Measurements from ENCODE around the gene DNMT1. TPM values are rescaled to one million over a fixed set of nuclear protein-coding genes. Genes with fewer than 3 reads are reported as not detected.

The DNMT1 gene
- total RNA-seq, 1 experiment from 2014 or later = 383 TPM

- TF ChIP-seq EZH2 (IDR thresholded peaks at IDR 0.05; ENCODE audit: borderline replicate concordance, low read depth, low read length, poor library complexity, severe bottlenecking) = no peak
- no peak for TF ChIP-seq CTCF (conservative IDR thresholded peaks at IDR 0.05; ENCODE audit: low read depth, low read length)
- Histone ChIP-seq H3K4me3 (ENCODE audit: low read depth, low read length, poor library complexity, severe bottlenecking) (no peak overlapping the region), H3K36me3 (ENCODE audit: insufficient read depth, low read length, poor library complexity, severe bottlenecking) (peaks cover 29% of the 10 kb centered on the region), H3K27me3 (replicated peaks; ENCODE audit: insufficient read depth, low read depth, low read length, poor library complexity) (no peaks in the 10 kb centered on the region), H3K27ac (ENCODE audit: low read depth, low read length, poor library complexity, severe bottlenecking) (no peak overlapping the region), H3K9me3 (ENCODE audit: low read depth, low read length, poor library complexity, severe bottlenecking) (no peaks in the 10 kb centered on the region), H3K4me1 (ENCODE audit: insufficient read depth, low read length, poor library complexity, severe bottlenecking) (peaks cover 20% of the 10 kb centered on the region)
- intact Hi-C loops (cut with micrococcal nuclease; ENCODE audit: unreplicated experiment) = no loop called here
- CTCF ChIA-PET = no interaction called here
- POLR2A ChIA-PET (ENCODE audit: low non-redundant PET) = no interaction called here
- no peak for DNase-seq (ENCODE audit: low spot score)
- no TSS peak for BruUV-seq (replicated peaks)
Observed at GRCh38 chr19:10104665-10105508, 89.9 kb downstream of the DNMT1 start.

- peaks cover 20% of the 10 kb centered on the region for H3K4me1 ChIP-seq (ENCODE audit: insufficient read depth, low read length, poor library complexity, severe bottlenecking)
- ChIA-PET POLR2A (ENCODE audit: low non-redundant PET) (no interaction called here), CTCF (interaction anchor here (0.7 kb wide), 1 partner anchor 16 kb away, joined by 6 read pairs; no protein-coding TSS in a partner anchor)
- peaks cover 21% of the 10 kb centered on the region for H3K36me3 ChIP-seq (ENCODE audit: insufficient read depth, low read length, poor library complexity, severe bottlenecking)
- no peak for TF ChIP-seq EZH2 (IDR thresholded peaks at IDR 0.05; ENCODE audit: borderline replicate concordance, low read depth, low read length, poor library complexity, severe bottlenecking)
- DNase-seq (ENCODE audit: low spot score) = no peak
- no peaks in the 10 kb centered on the region for H3K9me3 ChIP-seq (ENCODE audit: low read depth, low read length, poor library complexity, severe bottlenecking)
- no TSS peak for BruUV-seq (replicated peaks)
- no peak overlapping the region for H3K4me3 ChIP-seq (ENCODE audit: low read depth, low read length, poor library complexity, severe bottlenecking)
- no peaks in the 10 kb centered on the region for H3K27me3 ChIP-seq (replicated peaks; ENCODE audit: insufficient read depth, low read depth, low read length, poor library complexity)
- intact Hi-C loops (cut with micrococcal nuclease; ENCODE audit: unreplicated experiment) = no loop called here
- no peak overlapping the region for H3K27ac ChIP-seq (ENCODE audit: low read depth, low read length, poor library complexity, severe bottlenecking)
Observed at GRCh38 chr19:10104130-10104513, 90.6 kb downstream of the DNMT1 start.

DNA sequence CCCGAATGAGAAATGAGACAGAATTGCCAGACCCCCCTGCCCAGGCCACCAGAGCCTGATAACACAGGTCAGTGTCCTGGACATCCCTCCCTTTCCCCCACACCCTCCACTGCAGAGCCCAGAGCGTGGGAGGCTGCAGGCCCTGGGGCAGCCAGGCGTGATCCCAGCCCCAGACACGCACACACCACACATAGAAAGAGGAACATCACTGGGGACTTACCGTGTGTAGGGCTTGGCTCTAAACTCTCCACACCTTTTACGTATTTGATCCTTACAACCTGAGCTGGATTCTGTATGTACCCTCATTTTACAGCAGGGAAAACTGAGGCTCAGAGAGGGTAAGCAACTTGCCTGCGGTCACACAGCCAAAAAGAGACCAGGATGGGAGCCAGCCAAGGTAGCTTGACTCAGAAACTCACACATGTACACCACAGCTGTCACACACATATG is 91.9 kb downstream of the DNMT1 start:
- intact Hi-C loops (cut with micrococcal nuclease; ENCODE audit: unreplicated experiment) = no loop called here
- Histone ChIP-seq H3K27me3 (replicated peaks; ENCODE audit: insufficient read depth, low read depth, low read length, poor library complexity) (no peaks in the 10 kb centered on the region), H3K9me3 (ENCODE audit: low read depth, low read length, poor library complexity, severe bottlenecking) (no peaks in the 10 kb centered on the region), H3K4me1 (ENCODE audit: insufficient read depth, low read length, poor library complexity, severe bottlenecking) (peaks cover 14% of the 10 kb centered on the region), H3K27ac (ENCODE audit: low read depth, low read length, poor library complexity, severe bottlenecking) (no peak overlapping the region), H3K4me3 (ENCODE audit: low read depth, low read length, poor library complexity, severe bottlenecking) (no peak overlapping the region), H3K36me3 (ENCODE audit: insufficient read depth, low read length, poor library complexity, severe bottlenecking) (peaks cover 8% of the 10 kb centered on the region)
- POLR2A ChIA-PET (ENCODE audit: low non-redundant PET) = no interaction called here
- no peak for TF ChIP-seq CTCF (conservative IDR thresholded peaks at IDR 0.05; ENCODE audit: low read depth, low read length)
- no peak for TF ChIP-seq EZH2 (IDR thresholded peaks at IDR 0.05; ENCODE audit: borderline replicate concordance, low read depth, low read length, poor library complexity, severe bottlenecking)
- BruUV-seq (replicated peaks) = no TSS peak
- DNase-seq (ENCODE audit: low spot score) = no peak
- CTCF ChIA-PET = interaction anchor here (0.6 kb wide), 1 partner anchor 495 kb away, joined by 3 read pairs; no protein-coding TSS in a partner anchor

Measured in A673 (cell line).